HEK293 (cell line): Measurements from ENCODE around the gene ICE1.

Experiments
- SP7 ChIP-seq: fragments of 450-650 bp; formaldehyde crosslinking; IDR thresholded peaks from 2 replicates; pipeline ENCODE4 v1.5.1; 2016; ENCODE audit warnings: missing biosample characterization, missing genetic modification characterization
- ZNF10 ChIP-seq: fragments of 450-650 bp; formaldehyde crosslinking; IDR thresholded peaks from 2 replicates; pipeline ENCODE4 v1.5.1; 2017; ENCODE audit warnings: missing biosample characterization, missing genetic modification characterization
- ZSCAN16 ChIP-seq: fragments of 450-650 bp; formaldehyde crosslinking; IDR thresholded peaks from 2 replicates; pipeline ENCODE4 v1.5.1; 2016; ENCODE audit warnings: missing biosample characterization, missing genetic modification characterization

GRCh38 chr5:5418006-5418405 lies 4.5 kb upstream of the ICE1 start:
- no peak for TF ChIP-seq SP7 (tag by site-specific recombination)
- TF ChIP-seq ZNF10, result no peak
- TF ChIP-seq ZSCAN16 (tag by site-specific recombination), result no peak
